Cerebellar cortex (tissue), 1 donor: ENCODE results near the gene ZFHX3.

Experiments used
- DNase-seq: peaks from one replicate; pipeline ENCODE4 v3.0.0-alpha.2; 2015; ENCODE audit warnings: low spot score

The ZFHX3 gene

GRCh38 chr16:72950669-72951068 lies 97.3 kb downstream of the ZFHX3 start:
- DNase-seq, result no peak

- no peak for DNase-seq
Observed at GRCh38 chr16:72948238-72948829, 99.6 kb downstream of the ZFHX3 start.

GRCh38 chr16:72947379-72948237 lies 100.3 kb downstream of the ZFHX3 start:
- no peak for DNase-seq

- no peak for DNase-seq
Observed at GRCh38 chr16:72946474-72947194, 101.3 kb downstream of the ZFHX3 start.

GRCh38 chr16:72946063-72946462 lies 101.9 kb downstream of the ZFHX3 start:
- no peak for DNase-seq

- no peak for DNase-seq
Observed at GRCh38 chr16:72945611-72946010, 102.3 kb downstream of the ZFHX3 start.

- no peak for DNase-seq
Observed at GRCh38 chr16:72944757-72945485, 103.0 kb downstream of the ZFHX3 start.

- DNase-seq, result no peak
Observed at GRCh38 chr16:72942021-72942420, 105.9 kb downstream of the ZFHX3 start.

- DNase-seq, result no peak
Observed at GRCh38 chr16:72940886-72941285, 107.0 kb downstream of the ZFHX3 start.

GRCh38 chr16:72939247-72939646 lies 108.7 kb downstream of the ZFHX3 start:
- no peak for DNase-seq

- no peak for DNase-seq
Observed at GRCh38 chr16:72938795-72939164, 109.1 kb downstream of the ZFHX3 start.

- DNase-seq, result peak; percentile 13
Observed at GRCh38 chr16:72937916-72938794, 109.8 kb downstream of the ZFHX3 start.

- no peak for DNase-seq
Observed at GRCh38 chr16:72937360-72937759, 110.6 kb downstream of the ZFHX3 start.

GRCh38 chr16:72936408-72936807 lies 111.5 kb downstream of the ZFHX3 start:
- no peak for DNase-seq

GRCh38 chr16:72935896-72936295 lies 112.0 kb downstream of the ZFHX3 start:
- no peak for DNase-seq

GRCh38 chr16:72934636-72935403 lies 113.1 kb downstream of the ZFHX3 start:
- no peak for DNase-seq

- no peak for DNase-seq
Observed at GRCh38 chr16:72932677-72933335, 115.1 kb downstream of the ZFHX3 start.

- DNase-seq, result no peak
Observed at GRCh38 chr16:72932050-72932449, 115.9 kb downstream of the ZFHX3 start.

- DNase-seq, result no peak
Observed at GRCh38 chr16:72930396-72930795, 117.5 kb downstream of the ZFHX3 start.
